ENCODE results near the gene NCAM1.

DNA sequence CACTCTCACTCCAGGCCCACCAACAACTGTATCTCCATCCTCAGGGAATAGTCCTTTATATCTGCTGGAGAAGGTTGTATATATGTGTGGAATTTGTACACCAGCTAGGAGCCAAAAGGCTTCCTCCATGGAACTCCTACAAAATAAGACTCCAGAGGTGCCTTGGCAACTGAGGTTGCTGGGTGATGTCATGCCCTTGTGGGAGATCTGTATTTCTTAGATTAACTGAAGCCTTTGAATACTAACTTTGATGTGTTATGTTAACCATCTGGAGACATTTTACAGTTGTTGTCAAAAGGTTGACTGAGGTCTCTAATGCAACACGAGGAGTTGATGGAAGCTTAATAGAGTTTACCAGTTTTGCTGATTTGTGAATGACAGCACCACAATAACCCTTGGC lies 213.7 kb downstream of the NCAM1 start:
- TF ChIP-seq, protein P1, sequence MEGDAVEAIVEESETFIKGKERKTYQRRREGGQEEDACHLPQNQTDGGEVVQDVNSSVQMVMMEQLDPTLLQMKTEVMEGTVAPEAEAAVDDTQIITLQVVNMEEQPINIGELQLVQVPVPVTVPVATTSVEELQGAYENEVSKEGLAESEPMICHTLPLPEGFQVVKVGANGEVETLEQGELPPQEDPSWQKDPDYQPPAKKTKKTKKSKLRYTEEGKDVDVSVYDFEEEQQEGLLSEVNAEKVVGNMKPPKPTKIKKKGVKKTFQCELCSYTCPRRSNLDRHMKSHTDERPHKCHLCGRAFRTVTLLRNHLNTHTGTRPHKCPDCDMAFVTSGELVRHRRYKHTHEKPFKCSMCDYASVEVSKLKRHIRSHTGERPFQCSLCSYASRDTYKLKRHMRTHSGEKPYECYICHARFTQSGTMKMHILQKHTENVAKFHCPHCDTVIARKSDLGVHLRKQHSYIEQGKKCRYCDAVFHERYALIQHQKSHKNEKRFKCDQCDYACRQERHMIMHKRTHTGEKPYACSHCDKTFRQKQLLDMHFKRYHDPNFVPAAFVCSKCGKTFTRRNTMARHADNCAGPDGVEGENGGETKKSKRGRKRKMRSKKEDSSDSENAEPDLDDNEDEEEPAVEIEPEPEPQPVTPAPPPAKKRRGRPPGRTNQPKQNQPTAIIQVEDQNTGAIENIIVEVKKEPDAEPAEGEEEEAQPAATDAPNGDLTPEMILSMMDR (IDR thresholded peaks at IDR 0.05; ENCODE audit: low read length): no peak
- TF ChIP-seq EZH2 (optimal IDR thresholded peaks at IDR 0.05; ENCODE audit: low read depth, low read length) (no peak), EZH2phosphoT487 (IDR thresholded peaks at IDR 0.05; ENCODE audit: low read length) (no peak)
